NCI-H2196 (cell line): Measurements from ENCODE around the gene PCED1B.
"Not testable (repeated sequence)": the region's sequence is repeated elsewhere in the genome, so short reads cannot be mapped to it uniquely, and the experiment has no call there.

Experiments
- DNase-seq: peaks from one replicate; lab custom pipeline; 2025; ENCODE audit not compliant: unreplicated experiment; lab: John Stamatoyannopoulos, UW

The PCED1B gene

DNA sequence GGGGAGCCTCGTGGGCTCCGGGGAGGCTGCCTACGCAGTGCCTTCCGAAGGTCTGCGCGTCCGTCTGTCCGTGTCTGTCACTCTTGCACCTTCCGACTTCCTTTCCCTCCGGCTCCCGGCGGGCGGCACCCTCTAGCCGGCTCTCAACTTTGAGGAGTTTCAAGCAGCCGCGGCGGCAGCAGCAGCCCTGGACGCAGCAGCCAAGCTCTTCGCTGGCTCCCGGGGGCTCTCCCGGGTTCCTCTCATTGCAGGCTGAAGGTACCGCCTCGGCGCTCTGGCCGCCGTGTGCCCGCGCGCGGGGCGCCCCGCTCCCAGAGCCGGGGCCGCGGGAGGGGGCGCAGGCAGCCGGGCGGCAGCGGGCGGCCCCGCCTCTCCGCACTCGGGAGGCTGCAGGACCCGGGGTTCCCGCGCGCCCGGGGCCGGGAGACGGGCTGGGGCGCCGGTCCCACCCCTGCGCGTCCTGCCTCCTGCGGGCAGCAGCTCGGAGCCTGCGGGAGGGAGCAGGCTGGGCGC is at the start of gene PCED1B, which contains the start of gene AMIGO2:
PCED1B (plus strand) TSS at position 154 of the 513 bp plus-strand sequence. CDS start 155,443 bp downstream, outside the sequence.
AMIGO2 (minus strand) TSS at position 492 of the 513 bp plus-strand sequence. CDS start 957 bp downstream, outside the sequence.
- peak; percentile 54 for DNase-seq

DNA sequence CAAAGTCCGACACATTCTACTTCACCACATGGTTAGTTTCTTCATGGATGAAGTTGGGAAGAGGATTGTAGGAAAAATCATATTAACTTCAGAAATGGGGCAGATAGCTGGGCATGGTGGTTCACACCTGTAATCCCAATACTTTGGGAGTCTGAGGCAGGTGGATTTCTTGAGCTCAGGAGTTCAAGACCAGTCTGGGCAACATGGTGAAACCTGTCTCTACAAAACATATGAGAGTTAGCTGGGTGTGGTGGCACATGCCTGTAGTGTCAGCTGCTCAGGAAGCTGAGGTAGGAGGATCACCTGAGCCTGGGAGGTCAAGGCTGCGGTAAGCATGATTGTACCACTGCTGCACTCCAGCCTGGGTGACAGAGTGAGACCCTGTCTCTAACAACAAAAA is 49.5 kb upstream of the PCED1B start:
- DNase-seq = no peak

DNA sequence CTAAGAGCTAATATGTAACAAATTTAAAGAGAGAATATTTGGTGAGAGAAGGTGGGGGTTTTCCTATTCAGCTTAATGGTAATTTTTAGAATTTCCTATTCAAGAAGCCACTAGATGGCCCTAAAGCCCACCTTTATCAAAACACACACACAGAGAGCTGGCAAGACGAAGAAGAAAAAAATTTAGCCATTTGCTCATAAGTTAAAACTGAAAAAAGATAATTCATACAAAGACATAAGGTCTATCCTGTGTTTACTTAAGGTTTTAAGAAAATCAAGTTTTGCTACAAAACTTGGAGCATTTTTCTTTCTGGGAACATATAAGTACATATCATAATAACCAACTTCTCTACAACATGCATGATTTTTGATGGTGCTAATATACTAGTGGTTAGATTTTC is 46.8 kb upstream of the PCED1B start:
- peak; percentile 41 for DNase-seq

GRCh38 chr12:47033081-47033480 is 46.3 kb upstream of the PCED1B start:
- no peak for DNase-seq

GRCh38 chr12:47033789-47034555 is 45.4 kb upstream of the PCED1B start:
- no peak for DNase-seq

GRCh38 chr12:47034661-47035060 is 44.8 kb upstream of the PCED1B start:
- DNase-seq = no peak

- DNase-seq = no peak
Measured at GRCh38 chr12:47035484-47035883, 43.9 kb upstream of the PCED1B start.

DNA sequence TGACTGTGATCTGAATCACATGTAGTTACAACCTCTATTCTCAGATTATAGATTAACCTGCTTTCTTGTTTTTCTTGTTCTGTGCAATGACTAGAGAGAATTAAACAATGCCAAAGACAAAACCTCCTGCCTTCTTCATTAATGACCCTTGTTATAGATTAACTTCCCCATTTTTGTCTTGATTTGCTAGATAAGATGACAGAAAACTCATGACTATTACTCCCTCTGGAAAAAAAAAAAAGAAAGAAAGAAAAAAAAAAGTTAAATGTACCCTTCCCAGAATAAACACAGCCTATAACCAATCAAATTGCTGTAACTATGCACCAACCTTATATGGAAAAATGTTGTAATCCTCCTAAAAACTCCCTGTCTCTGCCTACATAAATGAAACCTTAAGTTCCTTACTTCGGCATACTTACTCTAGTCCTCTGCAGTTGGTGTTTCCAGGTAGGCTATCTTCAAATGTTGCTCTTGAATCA is 41.1 kb upstream of the PCED1B start:
- no peak for DNase-seq

- DNase-seq = no peak
Measured at GRCh38 chr12:47039079-47039478, 40.3 kb upstream of the PCED1B start.

DNA sequence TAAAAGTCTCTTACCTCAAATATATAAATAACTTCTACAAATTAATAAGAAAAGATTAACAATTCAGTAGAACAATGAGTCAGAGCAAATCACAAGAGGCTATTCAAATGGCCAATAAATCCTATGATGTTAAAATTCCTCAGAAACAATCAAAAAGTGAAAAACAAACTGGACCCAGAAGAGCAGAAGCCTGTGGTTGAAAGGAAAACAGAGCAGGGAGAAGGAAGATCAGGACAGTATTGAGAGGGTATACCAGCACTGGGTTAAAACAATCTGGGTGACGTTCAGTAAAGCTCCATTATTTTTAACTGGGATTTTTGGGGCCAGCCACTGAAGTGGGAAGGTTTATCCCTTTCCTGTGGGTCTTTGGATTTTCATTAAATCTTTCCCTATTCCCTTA is 39.7 kb upstream of the PCED1B start:
- DNase-seq = no peak

DNA sequence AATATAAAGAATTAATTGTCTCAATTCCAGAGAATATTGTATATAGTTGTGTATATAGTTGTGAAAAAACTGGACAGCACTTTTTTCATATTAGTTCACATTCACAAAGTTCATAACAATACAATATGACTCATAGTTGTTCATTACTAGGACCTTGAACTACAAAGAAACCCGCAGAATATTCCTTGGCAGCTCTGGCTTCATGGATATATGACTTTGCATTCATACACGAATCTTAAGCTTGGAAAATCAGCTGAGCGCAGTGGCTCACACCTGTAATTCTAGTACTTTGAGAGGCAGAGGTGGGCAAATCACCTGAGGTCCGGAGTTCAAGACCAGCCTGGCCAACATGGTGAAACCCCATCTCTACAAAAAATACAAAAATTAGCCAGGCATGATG is 38.1 kb upstream of the PCED1B start:
- DNase-seq = no peak

DNA sequence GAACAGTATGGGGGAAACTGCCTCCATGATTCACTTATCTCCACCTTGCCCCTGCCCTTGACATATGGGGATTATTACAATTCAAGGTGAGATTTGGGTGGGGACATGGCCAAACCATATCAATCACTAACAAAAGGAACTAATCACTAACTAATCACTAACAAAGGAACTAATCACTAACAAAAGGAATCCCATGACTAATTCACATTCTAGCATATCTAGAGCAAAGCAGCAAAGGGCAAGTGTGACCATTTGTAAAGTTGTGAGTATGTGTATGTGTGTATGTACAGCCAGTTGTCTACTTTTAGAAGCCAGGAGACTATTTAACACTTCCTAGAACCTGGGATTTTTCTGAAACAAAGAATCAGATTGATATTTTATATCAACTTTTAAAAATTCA is 30.9 kb upstream of the PCED1B start:
- DNase-seq = no peak

DNA sequence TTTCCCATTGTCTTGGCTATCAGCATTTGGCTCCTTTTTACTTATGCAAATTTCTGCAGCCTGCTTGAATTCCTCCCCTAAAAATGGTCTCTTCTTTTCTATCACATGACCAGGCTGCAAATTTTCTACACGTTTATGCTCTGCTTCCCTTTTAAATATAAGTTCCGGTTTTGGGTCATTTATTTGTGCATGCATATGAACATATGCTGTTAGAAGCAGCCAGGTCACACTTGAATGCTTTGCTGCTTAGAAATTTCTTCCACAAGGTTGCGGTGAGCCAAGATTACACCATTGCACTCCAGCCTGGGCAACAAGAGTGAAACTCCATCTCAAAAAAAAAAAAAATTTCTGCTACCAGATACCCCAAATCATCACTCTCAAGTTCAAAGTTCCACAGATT is 28.1 kb upstream of the PCED1B start:
- DNase-seq = not testable (repeated sequence)

DNA sequence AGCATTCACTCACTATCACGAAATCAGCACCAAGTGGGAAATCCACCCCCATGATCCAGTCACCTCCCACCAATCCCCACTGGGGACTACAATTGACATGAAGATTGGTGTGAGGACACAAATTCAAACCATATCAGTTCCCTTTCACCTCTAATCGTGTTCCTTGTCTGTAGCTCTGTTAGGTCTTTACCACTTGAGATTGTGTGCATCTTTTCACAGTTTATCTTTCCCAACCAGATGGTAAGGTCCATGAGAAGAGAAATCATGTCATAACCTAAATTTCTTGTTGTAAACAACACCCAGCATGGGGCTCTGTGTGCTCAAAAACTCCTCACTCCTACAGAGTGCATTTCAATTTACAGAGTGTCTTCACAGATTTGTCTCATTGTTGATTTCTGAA is 27.1 kb upstream of the PCED1B start:
- DNase-seq = no peak

DNA sequence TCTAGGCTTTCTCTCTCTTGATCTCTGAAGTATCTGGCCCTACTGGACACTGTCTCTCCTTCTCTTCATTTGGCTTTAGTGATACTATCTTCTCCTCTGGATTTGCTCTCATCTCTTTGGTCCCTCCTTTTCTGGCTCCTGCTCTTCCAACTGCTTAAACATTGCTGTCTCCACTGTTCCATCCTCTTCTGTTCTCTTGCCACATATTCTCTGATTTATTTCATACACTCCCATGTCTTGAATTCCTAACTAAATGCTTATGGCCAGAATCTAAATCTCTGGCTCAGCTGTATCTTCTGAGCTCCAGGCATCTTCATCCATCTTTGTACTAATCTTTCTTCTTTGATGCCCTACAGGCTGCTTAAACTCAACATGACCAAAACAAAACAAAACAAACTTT is 25.5 kb upstream of the PCED1B start:
- DNase-seq = no peak

- DNase-seq = no peak
Measured at GRCh38 chr12:47054659-47055058, 24.8 kb upstream of the PCED1B start.

- not testable (repeated sequence) for DNase-seq
Measured at GRCh38 chr12:47055856-47056255, 23.6 kb upstream of the PCED1B start.

GRCh38 chr12:47056944-47057343 is 22.5 kb upstream of the PCED1B start:
- DNase-seq = not testable (repeated sequence)

DNA sequence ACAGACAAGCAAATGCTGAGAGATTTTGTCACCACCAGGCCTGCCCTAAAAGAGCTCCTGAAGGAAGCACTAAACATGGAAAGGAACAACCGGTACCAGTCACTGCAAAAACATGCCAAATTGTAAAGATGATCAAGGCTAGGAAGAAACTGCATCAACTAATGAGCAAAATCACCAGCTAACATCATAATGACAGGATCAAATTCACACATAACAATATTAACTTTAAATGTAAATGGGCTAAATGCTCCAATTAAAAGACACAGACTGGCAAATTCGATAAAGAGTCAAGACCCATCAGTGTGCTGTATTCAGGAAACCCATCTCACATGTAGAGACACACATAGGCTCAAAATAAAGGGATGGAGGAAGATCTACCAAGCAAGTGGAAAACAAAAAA is 20.8 kb upstream of the PCED1B start:
- not testable (repeated sequence) for DNase-seq

GRCh38 chr12:47065546-47065945 is 13.9 kb upstream of the PCED1B start:
- DNase-seq = no peak

DNA sequence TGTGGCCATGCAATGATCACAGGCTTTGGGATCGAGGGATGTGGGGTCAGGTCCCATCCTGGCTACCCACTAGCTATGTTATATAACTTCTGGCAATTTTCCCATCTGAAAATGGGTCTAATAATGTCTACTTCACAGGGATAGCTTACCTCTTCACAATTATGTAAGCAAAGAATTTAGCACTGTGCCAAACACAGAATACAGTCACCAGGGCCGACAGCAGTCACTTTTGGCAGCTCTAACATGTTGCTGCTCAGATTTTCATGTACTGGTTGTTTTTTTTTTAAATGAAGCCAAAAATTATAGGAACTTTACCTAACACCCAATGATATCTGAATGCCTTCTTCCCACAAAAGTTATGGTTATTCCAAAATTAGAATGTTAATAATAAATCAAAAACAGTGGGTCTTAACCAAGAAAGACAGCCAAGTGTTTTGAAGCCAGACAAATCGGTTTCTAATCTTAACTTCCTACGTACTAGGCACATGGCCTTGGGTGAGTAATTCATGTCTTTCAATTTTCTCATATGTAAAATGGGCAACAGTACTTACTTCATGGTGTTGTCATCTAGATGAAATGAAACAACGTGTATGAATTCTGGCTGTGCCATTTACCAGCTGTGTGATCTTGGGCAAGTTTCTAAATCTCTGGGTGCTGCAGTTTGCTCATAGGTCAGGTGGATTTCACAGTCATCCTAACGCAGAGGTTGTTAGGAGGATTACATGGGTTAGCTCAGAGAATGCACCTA is 13.0 kb upstream of the PCED1B start:
- no peak for DNase-seq

- no peak for DNase-seq
Measured at GRCh38 chr12:47067176-47067575, 12.2 kb upstream of the PCED1B start.
